Occipital lobe (tissue), 2 donors: ENCODE measurements around the gene ADAM12. TPM values are rescaled to one million over a fixed set of nuclear protein-coding genes. Genes with fewer than 3 reads are reported as not detected.

ENCODE experiments used
- DNase-seq: peaks from one replicate; lab custom pipeline; 2025; lab: John Stamatoyannopoulos, UW
- total RNA-seq: library from RNA; depleted of rRNA; stranded (reverse); fragments of >200 nt; gene quantifications from one replicate; pipeline ENCODE4 v1.2.3, GENCODE V29; 2014

Gene ADAM12, protein sequence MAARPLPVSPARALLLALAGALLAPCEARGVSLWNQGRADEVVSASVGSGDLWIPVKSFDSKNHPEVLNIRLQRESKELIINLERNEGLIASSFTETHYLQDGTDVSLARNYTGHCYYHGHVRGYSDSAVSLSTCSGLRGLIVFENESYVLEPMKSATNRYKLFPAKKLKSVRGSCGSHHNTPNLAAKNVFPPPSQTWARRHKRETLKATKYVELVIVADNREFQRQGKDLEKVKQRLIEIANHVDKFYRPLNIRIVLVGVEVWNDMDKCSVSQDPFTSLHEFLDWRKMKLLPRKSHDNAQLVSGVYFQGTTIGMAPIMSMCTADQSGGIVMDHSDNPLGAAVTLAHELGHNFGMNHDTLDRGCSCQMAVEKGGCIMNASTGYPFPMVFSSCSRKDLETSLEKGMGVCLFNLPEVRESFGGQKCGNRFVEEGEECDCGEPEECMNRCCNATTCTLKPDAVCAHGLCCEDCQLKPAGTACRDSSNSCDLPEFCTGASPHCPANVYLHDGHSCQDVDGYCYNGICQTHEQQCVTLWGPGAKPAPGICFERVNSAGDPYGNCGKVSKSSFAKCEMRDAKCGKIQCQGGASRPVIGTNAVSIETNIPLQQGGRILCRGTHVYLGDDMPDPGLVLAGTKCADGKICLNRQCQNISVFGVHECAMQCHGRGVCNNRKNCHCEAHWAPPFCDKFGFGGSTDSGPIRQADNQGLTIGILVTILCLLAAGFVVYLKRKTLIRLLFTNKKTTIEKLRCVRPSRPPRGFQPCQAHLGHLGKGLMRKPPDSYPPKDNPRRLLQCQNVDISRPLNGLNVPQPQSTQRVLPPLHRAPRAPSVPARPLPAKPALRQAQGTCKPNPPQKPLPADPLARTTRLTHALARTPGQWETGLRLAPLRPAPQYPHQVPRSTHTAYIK
- total RNA-seq, result 4.7 TPM

- DNase-seq, result no peak
These were observed at the start of gene ADAM12 for GRCh38 chr10:126387931-126388911. TSS of gene ADAM12 (minus strand) at chr10:126388477. CDS start at chr10:126388145, 332 bp downstream.

GRCh38 chr10:126437635-126438406 lies 49.5 kb upstream of the ADAM12 start:
- DNase-seq, result no peak

GRCh38 chr10:126434235-126434634 lies 46.0 kb upstream of the ADAM12 start:
- no peak for DNase-seq

DNA sequence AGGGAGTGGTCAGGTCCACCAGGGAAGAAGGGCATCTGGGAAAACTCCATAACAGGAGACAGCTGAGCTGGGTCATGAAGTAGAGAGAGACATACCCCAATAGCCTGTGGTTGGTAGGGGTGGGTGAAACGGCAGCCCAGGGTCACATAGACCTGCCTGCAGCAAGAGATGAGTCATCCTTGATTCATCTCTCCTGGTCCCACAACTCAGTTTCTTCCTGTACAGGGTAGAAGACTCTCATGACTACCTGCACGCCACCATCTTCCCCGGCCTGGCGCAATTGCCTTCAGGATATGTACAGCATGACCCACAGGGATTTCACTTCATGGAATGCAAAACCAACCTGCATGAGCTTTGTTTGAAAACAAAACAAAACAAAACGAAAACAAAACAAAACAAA lies 45.1 kb upstream of the ADAM12 start:
- DNase-seq, result no peak

GRCh38 chr10:126432507-126432906 lies 44.2 kb upstream of the ADAM12 start:
- no peak for DNase-seq

- no peak for DNase-seq
These were observed 43.5 kb upstream of the ADAM12 start for GRCh38 chr10:126431816-126432215.

- DNase-seq, result no peak
These were observed 42.2 kb upstream of the ADAM12 start for GRCh38 chr10:126430512-126430911.

GRCh38 chr10:126429275-126429674 lies 41.0 kb upstream of the ADAM12 start:
- no peak for DNase-seq

DNA sequence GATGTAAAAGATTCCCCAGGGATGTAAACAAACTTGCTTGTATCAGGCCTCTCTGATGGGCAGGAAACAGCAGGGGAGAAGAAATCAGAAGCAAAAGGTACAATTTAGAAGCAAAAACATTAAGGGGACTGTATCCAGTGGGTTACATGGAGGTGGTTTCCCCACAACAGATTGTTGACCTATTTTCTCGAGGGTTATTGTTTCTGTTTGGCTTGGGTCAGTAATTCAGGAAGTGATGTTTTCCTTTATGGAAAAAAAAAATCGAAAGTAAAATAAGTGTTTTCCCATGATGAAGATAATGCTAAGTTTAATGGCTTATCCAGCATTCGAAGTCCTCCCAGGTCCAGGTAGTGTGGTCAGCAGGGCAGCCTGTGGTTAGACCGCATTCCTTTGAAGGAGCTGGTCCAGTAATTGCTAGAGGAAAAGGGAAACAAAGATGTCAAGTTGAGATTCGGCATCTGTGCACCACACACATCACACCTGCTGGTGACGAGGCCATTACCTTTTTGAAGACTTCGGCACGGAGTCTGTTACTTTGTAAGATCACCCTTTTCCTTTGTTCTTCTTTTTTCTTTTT lies 37.3 kb upstream of the ADAM12 start:
- no peak for DNase-seq

DNA sequence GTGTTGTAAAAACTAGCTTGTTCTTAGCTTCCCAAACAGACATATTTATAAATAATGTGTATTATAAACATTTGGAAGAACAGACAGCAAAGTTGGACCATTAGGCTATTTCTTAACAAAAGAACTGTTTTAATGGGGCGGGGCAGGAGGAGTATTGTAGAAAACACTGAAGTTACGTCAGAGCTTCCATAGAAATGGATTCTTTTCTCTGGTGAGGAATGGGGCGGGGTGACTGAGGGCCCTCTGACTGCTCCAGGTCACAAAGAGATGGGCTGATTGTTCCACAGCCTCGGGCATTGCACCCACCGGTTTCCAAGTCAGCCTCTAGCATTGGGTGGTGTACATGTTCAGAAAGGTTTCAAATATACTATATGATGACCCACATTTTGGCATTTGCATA lies 36.8 kb upstream of the ADAM12 start:
- no peak for DNase-seq

DNA sequence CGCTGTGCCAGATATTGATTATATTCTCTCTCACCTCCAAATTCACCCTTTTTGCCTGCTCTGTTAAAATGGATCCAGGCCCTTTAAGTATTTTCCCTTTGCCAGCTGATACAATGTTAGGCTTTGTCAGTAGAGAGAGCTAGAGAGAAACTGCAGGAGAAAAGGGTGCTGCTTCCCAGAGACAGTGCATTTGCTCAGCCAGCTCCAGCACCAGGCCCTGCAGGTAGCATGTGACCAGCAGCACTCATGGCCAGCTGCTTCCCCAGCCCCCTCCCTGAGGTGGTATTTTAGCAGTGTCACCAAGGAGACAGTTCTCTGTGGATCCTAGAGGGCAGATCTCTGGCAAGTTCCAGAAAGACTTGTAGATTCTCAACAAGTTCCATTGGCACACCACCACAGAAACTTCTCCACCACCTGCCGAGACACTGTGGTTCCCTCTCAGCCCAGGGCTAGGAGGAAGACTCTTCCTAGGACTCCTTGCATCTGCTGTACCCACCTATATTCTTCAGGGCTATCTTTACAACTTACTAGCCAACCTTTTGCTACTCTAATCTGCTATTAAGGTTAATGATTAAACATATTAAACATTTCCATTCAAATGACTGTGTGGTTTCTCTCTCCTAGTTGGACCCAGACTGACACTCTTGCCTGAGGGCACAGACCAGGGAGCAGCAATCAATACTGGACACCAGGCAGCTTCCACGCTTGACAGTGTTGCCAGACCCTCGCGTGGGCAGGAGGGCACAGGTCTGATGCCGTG lies 35.6 kb upstream of the ADAM12 start:
- no peak for DNase-seq

- DNase-seq, result no peak
These were observed 34.3 kb upstream of the ADAM12 start for GRCh38 chr10:126422567-126422966.

DNA sequence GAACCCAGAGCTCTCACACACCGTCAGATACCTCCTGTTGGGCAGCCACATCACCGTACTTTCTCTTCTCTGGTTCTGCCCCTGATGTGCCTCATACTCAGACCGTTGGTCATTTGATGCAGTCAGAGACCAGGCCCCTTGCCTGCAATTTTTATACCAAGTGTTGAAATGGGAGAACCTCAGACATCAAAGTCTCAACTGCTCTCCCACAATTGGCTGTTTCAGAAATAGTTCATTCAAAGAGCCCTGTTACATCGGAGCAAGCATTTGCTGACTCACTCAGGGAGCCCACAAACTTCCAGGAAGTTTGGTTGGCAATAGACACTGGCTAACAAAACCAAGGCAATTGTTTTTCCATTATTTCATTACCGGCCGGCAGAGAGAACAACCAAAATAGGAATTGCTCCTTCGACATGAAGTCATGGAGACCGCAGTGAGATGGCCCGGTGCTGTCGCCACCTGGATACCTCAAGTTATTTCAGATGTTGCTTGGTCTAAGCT lies 33.5 kb upstream of the ADAM12 start:
- DNase-seq, result no peak

GRCh38 chr10:126420567-126421300 lies 32.5 kb upstream of the ADAM12 start:
- DNase-seq, result no peak

GRCh38 chr10:126417220-126417825 lies 29.0 kb upstream of the ADAM12 start:
- DNase-seq, result no peak

DNA sequence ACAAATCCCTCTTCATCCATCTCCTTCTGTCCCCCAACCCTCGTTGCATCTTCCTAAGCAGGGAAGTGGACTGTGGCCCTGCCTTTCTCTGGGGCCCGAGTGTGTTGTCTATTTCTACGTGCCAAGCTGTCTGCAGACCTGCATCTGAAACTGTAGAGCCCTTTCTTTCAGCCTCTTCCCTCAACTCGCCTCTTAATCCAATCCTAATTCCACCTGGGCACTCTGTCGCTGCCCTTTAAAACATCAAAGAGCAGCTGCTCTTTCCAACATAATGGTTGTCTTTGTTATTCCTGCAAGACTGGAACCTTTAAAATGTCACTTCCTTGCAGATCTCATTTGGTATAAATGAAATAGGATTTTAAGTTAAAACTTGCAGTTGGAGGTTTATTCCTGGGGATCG lies 21.5 kb upstream of the ADAM12 start:
- no peak for DNase-seq

DNA sequence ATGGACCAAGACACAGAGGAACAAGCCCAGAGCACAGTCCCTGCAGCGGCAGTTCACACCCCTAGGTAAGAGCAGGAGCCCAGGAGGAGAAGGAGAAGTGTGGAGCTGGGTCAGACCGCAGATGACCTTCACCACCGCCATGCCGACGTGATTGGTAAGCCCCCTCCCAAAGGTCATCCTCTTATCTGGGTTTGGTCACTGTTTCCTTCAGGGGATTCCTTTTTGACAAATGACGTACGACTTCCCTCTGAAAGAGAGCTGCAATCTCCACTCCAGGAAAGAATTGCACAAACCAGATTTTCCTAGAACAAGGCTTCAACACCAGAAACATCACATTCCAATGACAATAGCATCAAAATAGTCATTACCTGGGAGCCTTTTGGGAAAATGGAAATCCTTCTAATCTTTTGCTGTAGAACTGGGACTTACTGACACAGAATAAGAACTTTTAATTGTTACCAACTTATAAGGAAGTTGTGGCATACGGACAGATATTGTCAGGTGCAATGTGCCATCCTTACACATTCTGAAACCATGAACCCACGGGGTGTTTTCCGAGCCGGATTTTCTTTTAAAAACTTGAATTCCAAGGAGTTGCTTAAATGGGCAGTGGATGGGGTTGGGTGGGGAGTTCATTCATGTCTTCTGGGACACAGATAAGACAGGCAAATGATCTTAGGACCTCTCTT lies 20.8 kb upstream of the ADAM12 start:
- DNase-seq, result no peak
